ENCODE results near the gene KRTAP5-7.

DNA sequence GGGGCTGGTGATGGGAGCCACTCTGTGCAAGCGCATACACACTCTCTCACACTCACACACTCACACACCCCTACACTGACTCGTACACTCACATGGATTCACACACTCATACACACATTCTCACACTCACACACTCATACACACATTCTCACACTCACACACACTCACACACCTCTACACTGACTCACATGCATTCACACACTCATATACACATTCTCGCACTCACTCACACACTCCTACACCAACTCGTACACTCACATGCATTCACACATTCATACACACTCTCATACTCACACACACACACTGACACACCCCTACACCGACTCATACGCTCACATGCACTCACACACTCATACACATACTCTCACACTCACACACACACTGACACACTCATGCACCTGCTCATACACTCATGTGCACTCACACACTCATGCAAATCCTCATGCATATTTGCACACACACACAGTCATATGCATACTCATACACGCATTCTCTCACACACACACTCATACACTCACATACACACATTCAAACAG, 50.5 kb downstream of the KRTAP5-7 start:
- TF ChIP-seq, protein P1, sequence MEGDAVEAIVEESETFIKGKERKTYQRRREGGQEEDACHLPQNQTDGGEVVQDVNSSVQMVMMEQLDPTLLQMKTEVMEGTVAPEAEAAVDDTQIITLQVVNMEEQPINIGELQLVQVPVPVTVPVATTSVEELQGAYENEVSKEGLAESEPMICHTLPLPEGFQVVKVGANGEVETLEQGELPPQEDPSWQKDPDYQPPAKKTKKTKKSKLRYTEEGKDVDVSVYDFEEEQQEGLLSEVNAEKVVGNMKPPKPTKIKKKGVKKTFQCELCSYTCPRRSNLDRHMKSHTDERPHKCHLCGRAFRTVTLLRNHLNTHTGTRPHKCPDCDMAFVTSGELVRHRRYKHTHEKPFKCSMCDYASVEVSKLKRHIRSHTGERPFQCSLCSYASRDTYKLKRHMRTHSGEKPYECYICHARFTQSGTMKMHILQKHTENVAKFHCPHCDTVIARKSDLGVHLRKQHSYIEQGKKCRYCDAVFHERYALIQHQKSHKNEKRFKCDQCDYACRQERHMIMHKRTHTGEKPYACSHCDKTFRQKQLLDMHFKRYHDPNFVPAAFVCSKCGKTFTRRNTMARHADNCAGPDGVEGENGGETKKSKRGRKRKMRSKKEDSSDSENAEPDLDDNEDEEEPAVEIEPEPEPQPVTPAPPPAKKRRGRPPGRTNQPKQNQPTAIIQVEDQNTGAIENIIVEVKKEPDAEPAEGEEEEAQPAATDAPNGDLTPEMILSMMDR (IDR thresholded peaks at IDR 0.05; ENCODE audit: insufficient read depth, low read length, poor library complexity, severe bottlenecking) = no peak
- TF ChIP-seq EZH2phosphoT487 (conservative IDR thresholded peaks at IDR 0.05; ENCODE audit: low read length) = no peak
